ENCODE measurements around the gene GRIK4. TPM values are rescaled to one million over a fixed set of nuclear protein-coding genes. Genes with fewer than 3 reads are reported as not detected.

The GRIK4 gene
- polyA plus RNA-seq, 1 donor from 2014 or later, result 3.4 TPM

GRCh38 chr11:120867024-120867423 lies 355.5 kb downstream of the GRIK4 start:
- no peak overlapping the region for H3K4me2 ChIP-seq (ENCODE audit: low read length)
- no peaks in the 10 kb centered on the region for H3K79me2 ChIP-seq (replicated peaks; ENCODE audit: insufficient read depth, low read length)
- H3K27ac ChIP-seq (ENCODE audit: low read length), result no peak overlapping the region
- H3K4me3 ChIP-seq (ENCODE audit: low read length), result no peak overlapping the region
- H4K20me1 ChIP-seq (ENCODE audit: insufficient read depth), result no peaks in the 10 kb centered on the region
- no peaks in the 10 kb centered on the region for H3K9me3 ChIP-seq (ENCODE audit: low read length)
- TF ChIP-seq RAD21 (conservative IDR thresholded peaks at IDR 0.05) (no peak), SMC3 (conservative IDR thresholded peaks at IDR 0.05; ENCODE audit: poor library complexity) (no peak), MXI1 (conservative IDR thresholded peaks at IDR 0.05; ENCODE audit: poor library complexity, severe bottlenecking) (no peak), EP300 (conservative IDR thresholded peaks at IDR 0.05; ENCODE audit: poor library complexity, severe bottlenecking) (no peak), POLR2AphosphoS5 (IDR thresholded peaks at IDR 0.05) (no peak), TAF1 (IDR thresholded peaks at IDR 0.05; ENCODE audit: low read depth) (no peak), EZH2 (IDR thresholded peaks at IDR 0.05; ENCODE audit: borderline replicate concordance, insufficient read depth, low read length, poor library complexity, severe bottlenecking) (no peak)
- TF ChIP-seq, protein P1, sequence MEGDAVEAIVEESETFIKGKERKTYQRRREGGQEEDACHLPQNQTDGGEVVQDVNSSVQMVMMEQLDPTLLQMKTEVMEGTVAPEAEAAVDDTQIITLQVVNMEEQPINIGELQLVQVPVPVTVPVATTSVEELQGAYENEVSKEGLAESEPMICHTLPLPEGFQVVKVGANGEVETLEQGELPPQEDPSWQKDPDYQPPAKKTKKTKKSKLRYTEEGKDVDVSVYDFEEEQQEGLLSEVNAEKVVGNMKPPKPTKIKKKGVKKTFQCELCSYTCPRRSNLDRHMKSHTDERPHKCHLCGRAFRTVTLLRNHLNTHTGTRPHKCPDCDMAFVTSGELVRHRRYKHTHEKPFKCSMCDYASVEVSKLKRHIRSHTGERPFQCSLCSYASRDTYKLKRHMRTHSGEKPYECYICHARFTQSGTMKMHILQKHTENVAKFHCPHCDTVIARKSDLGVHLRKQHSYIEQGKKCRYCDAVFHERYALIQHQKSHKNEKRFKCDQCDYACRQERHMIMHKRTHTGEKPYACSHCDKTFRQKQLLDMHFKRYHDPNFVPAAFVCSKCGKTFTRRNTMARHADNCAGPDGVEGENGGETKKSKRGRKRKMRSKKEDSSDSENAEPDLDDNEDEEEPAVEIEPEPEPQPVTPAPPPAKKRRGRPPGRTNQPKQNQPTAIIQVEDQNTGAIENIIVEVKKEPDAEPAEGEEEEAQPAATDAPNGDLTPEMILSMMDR (IDR thresholded peaks at IDR 0.05; ENCODE audit: poor library complexity, severe bottlenecking), result no peak
- TF ChIP-seq, protein P2, sequence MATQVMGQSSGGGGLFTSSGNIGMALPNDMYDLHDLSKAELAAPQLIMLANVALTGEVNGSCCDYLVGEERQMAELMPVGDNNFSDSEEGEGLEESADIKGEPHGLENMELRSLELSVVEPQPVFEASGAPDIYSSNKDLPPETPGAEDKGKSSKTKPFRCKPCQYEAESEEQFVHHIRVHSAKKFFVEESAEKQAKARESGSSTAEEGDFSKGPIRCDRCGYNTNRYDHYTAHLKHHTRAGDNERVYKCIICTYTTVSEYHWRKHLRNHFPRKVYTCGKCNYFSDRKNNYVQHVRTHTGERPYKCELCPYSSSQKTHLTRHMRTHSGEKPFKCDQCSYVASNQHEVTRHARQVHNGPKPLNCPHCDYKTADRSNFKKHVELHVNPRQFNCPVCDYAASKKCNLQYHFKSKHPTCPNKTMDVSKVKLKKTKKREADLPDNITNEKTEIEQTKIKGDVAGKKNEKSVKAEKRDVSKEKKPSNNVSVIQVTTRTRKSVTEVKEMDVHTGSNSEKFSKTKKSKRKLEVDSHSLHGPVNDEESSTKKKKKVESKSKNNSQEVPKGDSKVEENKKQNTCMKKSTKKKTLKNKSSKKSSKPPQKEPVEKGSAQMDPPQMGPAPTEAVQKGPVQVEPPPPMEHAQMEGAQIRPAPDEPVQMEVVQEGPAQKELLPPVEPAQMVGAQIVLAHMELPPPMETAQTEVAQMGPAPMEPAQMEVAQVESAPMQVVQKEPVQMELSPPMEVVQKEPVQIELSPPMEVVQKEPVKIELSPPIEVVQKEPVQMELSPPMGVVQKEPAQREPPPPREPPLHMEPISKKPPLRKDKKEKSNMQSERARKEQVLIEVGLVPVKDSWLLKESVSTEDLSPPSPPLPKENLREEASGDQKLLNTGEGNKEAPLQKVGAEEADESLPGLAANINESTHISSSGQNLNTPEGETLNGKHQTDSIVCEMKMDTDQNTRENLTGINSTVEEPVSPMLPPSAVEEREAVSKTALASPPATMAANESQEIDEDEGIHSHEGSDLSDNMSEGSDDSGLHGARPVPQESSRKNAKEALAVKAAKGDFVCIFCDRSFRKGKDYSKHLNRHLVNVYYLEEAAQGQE (IDR thresholded peaks at IDR 0.05; ENCODE audit: borderline replicate concordance), result no peak
- H3F3A ChIP-seq (ENCODE audit: insufficient read depth, low read length, poor library complexity, severe bottlenecking), result no peaks in the 10 kb centered on the region
- no peaks in the 10 kb centered on the region for H3K9me2 ChIP-seq (ENCODE audit: insufficient read depth, low read length)
- H3K9ac ChIP-seq (ENCODE audit: low read length), result no peak overlapping the region
- no peaks in the 10 kb centered on the region for H3K27me3 ChIP-seq (ENCODE audit: insufficient read depth, low read depth, low read length)
- no peaks in the 10 kb centered on the region for H3K36me3 ChIP-seq (ENCODE audit: insufficient read depth, low read length)
- no peak overlapping the region for H2AFZ ChIP-seq (ENCODE audit: low read depth, low read length)

- Histone ChIP-seq H3K9ac (ENCODE audit: low read length) (no peak overlapping the region), H3K4me3 (ENCODE audit: low read length) (no peak overlapping the region), H4K20me1 (ENCODE audit: insufficient read depth) (no peaks in the 10 kb centered on the region), H3K79me2 (replicated peaks; ENCODE audit: insufficient read depth, low read length) (no peaks in the 10 kb centered on the region), H2AFZ (ENCODE audit: low read depth, low read length) (no peak overlapping the region), H3K4me2 (ENCODE audit: low read length) (no peak overlapping the region), H3K27me3 (ENCODE audit: insufficient read depth, low read depth, low read length) (no peaks in the 10 kb centered on the region), H3K36me3 (ENCODE audit: insufficient read depth, low read length) (no peaks in the 10 kb centered on the region), H3F3A (ENCODE audit: insufficient read depth, low read length, poor library complexity, severe bottlenecking) (no peaks in the 10 kb centered on the region), H3K9me3 (ENCODE audit: low read length) (no peaks in the 10 kb centered on the region), H3K9me2 (ENCODE audit: insufficient read depth, low read length) (no peaks in the 10 kb centered on the region), H3K27ac (ENCODE audit: low read length) (no peak overlapping the region)
- TF ChIP-seq, protein P2 (IDR thresholded peaks at IDR 0.05; ENCODE audit: borderline replicate concordance), result no peak
- no peak for TF ChIP-seq RAD21 (conservative IDR thresholded peaks at IDR 0.05)
- no peak for TF ChIP-seq TAF1 (IDR thresholded peaks at IDR 0.05; ENCODE audit: low read depth)
- no peak for TF ChIP-seq EZH2 (IDR thresholded peaks at IDR 0.05; ENCODE audit: borderline replicate concordance, insufficient read depth, low read length, poor library complexity, severe bottlenecking)
- no peak for TF ChIP-seq POLR2AphosphoS5 (IDR thresholded peaks at IDR 0.05)
- TF ChIP-seq, protein P1 (IDR thresholded peaks at IDR 0.05; ENCODE audit: poor library complexity, severe bottlenecking), result no peak
- no peak for TF ChIP-seq SMC3 (conservative IDR thresholded peaks at IDR 0.05; ENCODE audit: poor library complexity)
- TF ChIP-seq MXI1 (conservative IDR thresholded peaks at IDR 0.05; ENCODE audit: poor library complexity, severe bottlenecking), result no peak
- TF ChIP-seq EP300 (conservative IDR thresholded peaks at IDR 0.05; ENCODE audit: poor library complexity, severe bottlenecking), result no peak
Observed at GRCh38 chr11:120867531-120867930, 356.0 kb downstream of the GRIK4 start.

Data from neural cell (in vitro differentiated cells).